AG20443 (cell line): Measurements from ENCODE around the gene FOXP2.
"Not testable (repeated sequence)": the region's sequence is repeated elsewhere in the genome, so short reads cannot be mapped to it uniquely, and the experiment has no call there.

ENCODE experiments used
- DNase-seq: peaks from one replicate; pipeline ENCODE4 v3.0.0; 2012; ENCODE audit warnings: low spot score, mixed read lengths

Gene FOXP2

DNA sequence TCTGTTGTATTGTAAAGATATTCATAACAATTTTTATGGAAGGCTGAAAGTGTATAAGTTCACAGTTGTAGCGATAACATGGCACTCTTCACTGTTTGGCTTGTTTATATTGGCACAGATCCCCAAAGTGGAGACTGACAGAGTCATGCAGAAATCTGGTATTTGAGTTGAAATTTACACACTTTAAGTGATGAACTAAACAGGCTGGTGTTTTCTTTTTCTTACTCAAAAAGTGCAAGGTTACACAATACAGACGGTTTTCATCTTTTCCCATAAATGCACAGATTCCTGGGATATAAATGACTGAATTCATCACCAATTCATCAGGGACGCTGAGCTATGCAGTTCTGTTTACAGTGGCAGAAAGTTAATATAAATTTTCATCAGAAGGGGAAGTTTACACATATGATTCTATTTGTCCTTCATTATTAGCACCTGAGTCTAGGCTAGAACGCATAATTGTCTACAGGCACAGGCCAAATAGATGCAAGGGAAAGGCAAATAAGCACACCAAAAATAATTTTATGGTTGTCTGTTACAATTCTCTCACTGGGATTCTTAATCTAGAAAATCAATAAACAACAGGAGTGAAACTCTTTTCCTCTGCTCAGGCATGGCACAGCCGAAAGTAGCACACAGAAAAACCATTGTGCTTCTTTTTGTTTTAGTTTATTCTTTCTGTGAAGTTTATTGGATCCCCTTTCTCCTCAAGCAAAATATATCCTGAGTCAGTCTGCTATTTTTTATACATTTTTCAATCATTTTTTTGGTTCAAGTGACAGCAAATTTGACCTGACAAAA lies 88.0 kb downstream of the FOXP2 start:
- no peak for DNase-seq

DNA sequence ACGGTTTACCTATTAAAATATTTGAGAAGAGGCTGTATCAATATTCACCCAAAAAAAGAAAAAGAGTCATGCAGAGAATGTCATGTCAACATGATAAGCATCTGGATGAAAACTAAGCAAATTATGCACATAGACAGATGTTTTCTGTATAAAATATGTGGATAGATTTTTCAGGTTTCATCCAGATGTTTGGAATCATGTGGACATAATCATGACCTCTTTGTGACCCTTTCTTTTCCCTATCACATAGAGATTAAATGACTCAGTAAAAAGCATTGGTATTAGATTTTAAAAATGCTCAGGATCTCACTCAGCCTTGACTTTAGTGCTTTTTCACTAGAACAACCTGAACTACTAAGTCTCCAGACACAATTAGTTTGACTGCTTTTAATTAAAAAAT lies 90.0 kb downstream of the FOXP2 start:
- DNase-seq, result no peak

DNA sequence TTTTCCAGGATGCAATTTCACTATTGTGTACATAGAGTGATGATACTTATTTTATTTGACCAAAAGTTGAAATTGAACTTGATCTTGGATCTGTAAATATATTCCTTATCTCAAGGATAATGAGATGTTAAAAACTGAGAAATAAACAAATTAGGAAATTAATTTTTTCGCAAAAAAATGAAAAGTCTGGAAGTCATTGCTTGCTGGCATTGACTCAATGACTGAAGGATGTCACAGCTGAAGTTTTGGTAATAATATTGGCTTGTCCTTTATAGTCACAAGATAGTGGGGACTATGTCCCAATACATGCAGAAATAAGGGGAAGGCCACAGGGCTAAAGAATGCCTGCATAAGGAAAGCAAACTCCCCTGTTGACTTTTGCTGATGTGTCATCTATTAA lies 92.8 kb downstream of the FOXP2 start:
- no peak for DNase-seq

DNA sequence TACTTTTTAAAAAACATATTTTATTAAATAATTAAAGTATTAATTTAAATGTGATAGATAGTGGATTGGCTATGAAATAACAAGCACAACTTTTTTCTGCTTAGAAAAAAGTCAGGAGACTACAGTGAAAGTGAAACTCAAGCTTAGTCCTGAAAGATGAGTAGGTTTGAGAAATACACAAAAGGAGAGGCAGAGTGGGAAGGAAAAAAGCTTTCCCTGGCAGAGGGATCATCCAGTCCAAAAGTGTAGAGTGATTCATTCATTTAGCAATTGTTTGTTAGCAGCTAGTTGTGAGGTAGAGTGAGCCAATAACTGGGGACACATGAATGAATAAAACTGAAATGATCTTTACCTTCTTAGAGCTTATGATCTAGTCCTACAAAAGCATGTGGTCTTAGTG lies 93.5 kb downstream of the FOXP2 start:
- DNase-seq, result peak; percentile 15

DNA sequence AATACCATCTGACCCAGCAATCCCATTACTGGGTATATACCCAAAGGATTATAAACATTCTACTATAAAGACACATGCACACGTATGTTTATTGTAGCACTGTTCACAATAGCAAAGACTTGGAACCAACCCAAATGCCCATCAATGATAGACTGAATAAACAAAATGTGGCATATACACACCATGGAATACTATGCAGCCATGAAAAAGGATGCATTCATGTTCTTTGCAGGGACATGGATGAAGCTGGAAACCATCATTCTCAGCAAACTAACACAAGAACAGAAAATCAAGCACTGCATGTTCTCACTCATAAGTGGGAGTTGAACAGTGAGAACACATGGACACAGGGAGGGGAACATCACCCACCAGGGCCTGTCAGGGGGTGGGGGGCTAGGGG lies 96.2 kb downstream of the FOXP2 start:
- not testable (repeated sequence) for DNase-seq

DNA sequence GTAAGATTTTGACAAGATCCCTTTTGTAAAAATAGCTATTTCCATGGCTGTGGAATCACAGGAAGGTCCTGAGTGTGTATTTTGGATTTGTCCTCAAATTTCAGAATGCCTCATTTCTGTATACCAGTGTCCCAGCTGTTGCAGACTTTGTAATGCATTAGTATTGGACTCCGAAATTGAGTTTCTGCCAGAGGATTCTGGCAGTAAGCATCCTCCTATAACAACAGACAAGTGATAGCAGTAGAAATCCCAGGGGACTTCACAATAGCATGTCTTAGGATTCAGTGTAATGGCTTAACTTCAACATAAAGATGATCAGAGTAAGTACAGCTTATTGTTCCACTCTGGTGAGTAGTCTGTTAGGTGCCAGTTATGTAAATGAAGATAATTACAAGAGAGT lies 104.6 kb downstream of the FOXP2 start:
- no peak for DNase-seq

DNA sequence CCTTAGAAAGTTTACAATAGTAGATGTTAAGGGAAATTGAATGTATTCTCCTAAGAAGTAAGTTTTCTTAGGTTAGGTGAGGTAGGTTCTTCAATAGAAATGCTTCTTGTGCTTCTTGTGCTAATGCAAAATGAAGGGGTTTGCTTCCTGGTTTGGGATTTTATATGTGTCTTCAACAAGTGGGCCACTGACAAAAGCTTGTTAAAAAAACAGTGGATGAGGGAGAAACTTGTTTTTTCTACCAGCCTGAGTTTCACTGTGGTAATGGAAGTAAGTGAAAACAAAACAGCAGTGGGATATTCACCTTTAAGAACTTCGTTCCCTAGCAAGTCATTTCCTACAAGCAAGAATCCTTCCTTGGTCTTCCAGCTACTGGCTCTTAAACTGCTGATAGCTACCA lies 107.5 kb downstream of the FOXP2 start:
- no peak for DNase-seq

DNA sequence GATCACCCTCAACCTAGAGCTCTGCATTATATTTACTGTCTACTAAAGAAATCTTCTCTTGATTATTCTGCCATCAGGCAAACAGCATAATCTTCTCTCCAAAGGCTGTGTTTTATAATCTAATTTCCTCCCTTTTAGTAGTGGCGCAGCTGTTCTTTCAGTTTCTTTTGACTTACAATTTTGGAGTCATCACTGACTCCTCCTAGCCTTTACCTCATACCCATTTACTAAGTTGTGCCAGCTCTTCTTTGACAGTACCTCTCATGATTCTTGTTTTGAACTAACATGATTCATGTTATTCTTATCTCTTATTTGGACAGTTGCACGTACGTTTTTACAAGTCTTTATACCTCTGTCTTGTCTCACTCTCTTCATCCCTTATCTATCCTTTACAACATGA lies 113.0 kb downstream of the FOXP2 start:
- no peak for DNase-seq

DNA sequence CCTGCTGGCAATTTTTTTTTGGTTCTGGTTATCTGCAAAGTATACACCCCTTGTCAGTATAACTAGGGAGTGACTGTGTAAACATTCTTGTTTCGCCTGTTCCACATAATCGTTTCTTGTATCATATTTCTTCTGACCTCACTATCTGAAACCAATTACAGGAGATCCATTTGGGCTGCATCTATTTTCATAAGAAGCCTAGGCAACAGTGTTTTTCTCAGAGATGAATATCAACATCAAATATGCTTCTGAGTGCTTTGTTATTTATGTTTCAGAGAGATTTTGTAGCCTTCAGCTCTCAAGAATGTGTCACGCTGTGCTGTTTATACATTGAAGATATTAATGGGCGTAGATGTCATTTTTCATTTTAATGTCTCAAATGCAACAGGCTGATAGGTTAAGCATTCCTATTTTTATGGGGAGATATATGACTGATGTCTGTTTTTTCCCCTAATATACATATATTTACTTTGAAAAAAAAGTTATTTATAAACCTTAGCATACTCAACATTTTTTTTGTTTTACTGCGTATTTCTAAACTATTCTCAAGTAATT lies 115.5 kb downstream of the FOXP2 start:
- peak; percentile 9 for DNase-seq

DNA sequence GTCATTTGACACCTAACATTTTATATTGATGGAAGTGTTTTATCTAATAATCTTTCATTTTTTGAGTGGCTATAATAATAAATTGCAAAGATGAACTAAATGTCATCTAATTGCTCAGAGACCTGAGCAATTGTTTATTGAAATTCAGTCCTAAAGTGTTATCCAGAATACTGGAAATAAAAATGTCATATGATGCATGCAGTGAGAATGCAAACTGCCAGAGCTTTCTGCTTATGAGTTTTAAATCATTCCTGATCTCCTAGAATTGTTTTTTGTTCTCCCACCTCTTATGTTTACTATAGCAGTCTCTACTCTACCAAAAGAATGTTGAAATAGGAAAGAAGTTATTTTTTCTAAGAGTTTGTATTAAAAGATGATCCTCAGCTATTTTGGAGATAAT lies 116.7 kb downstream of the FOXP2 start:
- DNase-seq, result no peak

DNA sequence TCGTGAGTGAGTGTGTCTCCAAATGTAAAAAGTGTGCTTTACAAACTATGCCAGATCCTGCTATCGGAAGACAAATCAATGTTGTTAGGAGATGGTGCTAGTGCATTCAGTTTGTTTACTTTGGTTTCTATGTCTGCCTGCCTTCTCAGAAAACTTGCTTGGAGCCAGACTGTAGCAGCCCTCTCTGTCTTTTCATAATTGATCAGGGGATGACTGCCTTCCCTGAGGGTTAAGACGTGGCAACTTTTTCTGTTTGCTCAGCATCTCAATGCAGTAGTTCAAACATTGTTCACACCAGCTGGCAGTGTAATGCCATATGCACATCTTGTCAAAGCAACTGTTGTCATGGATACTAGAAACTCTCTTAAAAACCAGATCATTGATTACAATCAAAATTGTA lies 118.5 kb downstream of the FOXP2 start:
- DNase-seq, result no peak

DNA sequence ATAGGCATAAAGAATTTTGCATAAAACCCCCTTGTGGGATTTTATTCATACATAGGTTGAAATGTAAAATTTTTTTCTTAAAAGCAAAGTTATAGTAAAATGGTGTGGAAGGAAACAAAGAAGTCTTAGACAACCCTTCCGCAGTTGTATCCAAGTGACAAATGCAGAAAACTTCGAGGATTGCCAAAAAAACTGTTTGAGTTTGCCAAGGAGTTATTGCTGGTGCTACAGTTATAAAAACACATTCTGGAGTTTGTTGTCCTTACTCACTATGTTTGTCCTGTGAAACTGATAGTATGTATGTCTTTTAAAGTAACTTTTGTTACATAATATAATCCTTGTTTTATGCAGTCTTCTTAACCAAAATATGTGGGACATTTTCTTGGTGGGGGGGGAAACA lies 120.3 kb downstream of the FOXP2 start:
- no peak for DNase-seq

DNA sequence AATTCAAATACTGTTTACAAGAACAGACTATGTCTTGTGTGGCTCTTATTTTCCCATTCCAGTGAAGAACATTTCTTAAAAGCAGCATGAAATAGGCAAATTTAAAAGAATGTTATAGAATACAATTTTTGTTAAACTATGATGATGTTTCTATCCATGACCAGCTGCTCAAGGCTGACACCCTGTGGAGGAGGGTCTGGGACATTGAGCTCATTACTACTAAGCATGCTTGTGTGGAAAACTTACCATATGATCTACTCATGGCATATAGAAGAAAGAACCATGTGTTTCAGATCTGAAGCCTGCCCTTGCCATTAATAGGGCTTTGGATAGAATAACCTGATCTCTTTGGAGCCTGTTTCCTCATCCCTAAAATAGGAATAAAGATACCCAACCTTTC lies 125.0 kb downstream of the FOXP2 start:
- peak; percentile 11 for DNase-seq

DNA sequence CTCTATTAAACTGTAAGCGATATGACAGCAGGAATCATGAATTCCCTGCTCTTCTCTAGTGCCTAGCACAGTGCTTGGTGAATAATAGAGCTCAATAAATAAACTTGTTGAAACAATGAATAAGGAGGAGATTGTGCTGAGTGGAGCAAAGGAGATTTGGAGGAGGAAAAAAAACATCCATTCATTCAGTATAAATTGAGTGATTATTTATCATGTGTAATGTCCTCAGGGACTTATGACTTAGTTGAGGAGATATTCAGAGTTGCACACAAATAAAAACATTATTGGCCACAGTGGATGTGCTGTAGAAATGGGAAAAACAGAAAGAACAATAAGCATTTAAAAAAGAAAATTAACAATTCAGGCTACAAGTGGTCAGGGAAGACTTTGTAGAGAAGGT lies 125.7 kb downstream of the FOXP2 start:
- DNase-seq, result no peak

DNA sequence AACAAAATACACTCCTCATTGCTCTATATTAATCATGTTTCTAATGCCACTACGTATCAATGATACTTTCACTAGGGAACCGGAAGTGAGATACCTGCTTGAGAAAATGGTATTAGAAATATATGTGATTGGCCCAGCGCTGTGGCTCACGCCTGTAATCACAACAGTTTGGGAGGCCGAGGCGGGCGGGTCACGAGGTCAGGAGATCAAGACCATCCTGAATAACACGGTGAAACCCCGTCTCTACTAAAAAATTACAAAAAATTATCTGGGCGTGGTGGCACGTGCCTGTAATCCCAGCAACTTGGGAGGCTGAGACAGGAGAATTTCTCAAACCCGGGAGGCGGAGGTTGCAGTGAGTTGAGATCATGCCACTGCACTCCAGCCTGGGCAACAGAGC lies 132.7 kb downstream of the FOXP2 start:
- DNase-seq, result not testable (repeated sequence)

DNA sequence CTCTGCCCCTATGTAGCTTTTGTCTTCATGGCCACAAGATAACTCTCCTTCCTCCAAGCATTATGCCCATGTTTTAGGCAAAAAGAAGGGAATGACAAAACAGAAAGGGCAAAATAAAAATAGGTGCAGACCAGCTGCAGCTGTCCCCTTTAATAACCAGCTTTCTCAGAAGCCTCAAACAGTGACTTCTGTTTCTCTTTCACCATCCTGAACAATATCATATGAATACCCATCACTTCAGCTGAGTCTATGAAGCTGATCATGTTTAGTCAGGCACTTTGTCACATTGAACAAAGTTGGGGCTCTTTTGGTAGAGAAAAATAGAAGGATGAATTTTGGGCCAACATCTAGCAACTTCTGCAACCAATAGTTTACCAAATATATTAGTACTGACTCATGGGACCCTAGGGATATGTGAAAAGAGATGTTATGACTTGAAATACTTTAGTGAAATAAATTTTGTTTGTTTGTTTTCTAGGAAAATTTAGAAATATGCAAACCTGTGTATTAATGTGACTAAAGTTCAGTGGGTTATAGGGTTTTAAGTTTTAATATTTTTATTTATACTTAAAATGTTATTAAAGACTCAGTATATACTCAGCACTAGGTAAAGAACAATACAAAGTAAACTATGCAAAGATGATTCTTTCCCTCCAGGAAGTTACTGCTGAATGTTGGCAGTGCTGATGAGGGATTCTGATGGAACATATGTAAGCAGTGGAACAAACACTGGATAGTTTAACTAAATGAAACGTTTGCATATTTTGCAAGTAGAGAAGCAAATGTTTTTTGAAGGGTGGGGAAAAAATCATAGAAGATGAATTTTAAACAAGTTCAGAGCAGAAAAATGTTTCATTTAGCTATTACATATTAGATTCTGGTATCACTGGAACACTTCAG lies 133.7 kb downstream of the FOXP2 start:
- no peak for DNase-seq

DNA sequence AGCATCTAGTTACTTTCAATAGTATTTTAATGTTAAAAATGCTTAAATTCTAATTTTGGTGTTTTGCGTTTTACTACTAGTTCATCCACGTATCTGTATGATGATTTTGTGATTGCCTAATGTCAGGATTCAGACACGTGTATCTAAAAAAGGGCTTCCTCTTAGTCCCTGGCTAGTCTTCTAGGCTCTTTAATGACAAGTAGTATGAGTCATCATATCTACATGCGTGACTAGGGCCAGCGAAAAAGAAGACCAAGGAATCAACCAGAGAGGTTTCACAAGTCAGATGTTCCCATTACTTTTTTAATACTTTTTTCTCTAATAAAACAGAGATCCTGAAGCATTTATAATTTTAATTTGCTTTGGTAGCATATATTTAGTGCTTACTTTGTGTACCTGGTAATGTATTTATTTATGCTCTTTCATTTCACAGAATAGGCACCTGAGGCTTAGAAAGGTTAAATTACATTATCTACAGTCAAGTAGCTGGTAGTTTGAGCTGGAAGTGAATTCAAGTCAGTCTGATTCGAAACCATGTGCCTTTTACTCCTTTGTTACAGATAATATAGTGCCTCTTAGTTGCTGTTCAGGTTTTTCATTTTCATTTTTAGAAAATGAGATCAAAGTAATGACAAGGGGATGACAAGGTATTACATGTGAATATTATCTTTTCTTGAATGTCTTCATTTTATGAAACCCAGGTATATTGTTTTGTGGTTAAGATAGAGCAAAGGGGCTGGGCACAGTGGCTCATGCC lies 140.3 kb downstream of the FOXP2 start:
- DNase-seq, result peak; percentile 71

DNA sequence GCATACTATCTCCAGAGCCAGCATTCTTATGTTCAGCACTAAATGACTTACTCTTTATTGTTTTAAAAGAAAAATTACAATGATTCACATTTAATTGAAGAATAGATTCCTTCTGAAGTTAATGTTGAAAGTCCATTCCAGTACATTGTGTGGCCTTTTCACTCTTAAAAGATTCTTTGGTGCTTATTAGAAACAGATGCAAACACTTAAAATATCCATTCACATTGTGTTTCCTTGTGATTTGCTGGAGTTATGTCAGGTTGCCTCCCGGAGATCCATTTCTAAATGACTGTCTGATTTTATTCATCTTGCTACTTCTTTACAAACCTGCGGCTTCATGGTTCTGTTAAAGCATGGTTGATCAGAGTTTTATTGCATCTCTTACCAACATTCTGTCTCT lies 152.8 kb downstream of the FOXP2 start:
- no peak for DNase-seq

DNA sequence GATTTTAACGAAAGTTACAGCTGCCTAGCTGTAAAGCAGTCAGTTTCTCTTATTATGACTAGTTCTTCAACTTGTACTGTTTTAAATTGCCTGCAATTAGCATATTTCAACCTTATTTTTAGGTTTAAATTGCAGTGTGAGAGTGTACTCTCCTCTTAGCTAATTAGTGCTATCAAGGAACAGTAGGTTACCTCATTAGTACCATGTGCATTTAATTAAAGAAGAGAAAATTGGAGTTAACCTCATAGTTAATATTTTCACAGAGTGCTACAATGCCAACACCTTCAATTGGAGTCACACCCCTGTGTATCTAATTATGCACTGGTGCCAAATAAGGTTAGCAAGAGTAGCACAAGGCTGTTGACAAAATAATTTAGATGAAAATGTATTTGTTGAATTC lies 154.6 kb downstream of the FOXP2 start:
- DNase-seq, result no peak

DNA sequence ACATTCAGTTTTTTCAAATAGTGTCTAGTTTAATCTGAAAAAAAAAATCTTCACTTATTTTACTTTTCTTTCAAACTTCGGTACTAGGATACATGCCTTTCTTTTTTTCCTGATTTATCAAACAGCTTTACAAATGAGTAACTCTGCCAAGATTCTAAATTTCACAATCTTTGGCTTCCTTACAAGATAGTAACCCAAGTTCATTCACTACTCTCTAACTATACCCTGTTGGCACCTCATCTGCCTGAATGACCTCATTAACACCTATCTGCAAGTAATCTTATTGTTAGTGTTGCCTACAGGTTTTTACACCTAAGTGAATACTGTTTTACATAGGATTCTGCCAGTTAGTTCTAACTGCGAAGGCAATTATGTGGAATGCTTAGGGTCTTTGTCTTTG lies 159.8 kb downstream of the FOXP2 start:
- DNase-seq, result peak; percentile 8

DNA sequence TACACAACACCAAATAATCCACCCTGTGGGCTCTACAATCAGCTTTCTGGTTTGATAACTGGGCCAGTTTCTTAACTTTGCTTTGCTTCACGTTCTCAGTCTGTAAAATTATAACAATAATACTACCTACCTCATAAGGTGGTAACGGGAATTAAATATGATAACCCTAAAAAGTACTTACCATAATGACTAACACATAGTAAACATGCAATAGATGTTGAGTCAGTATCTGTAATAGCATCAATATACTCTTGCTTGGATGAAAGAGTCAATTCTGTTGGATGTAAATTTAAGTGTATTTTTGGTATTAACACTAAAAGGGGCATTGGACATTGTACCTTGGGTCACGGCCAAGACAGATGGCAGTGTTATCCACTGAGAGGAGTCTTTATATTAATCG lies 160.5 kb downstream of the FOXP2 start:
- DNase-seq, result no peak

DNA sequence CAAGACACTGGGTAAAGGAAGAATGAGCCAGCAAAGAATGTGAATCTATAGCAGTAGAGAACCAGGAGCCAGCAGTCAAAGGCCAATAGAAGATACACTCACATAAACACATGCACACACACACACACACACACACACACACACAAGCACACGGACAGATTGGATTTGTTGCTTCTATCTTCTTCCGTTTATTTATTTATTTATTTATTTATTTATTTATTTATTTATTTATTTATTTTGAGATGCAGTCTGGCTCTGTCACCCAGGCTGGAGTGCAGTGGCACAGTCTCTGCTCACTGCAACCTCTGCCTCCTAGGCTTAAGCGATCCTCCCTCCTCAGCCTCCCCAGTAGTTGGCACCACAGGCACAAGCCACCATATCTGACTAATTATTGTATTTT lies 166.3 kb downstream of the FOXP2 start:
- not testable (repeated sequence) for DNase-seq
